Ovary (tissue), 3 donors: ENCODE measurements around the gene TAF3.

Experiments used
- POLR2A ChIP-seq: fragments of 450-650 bp; IDR thresholded peaks from one replicate; pipeline ENCODE4 v1.6.1; 2017; ENCODE audit warnings: antibody characterized with exemption, mild to moderate bottlenecking, moderate library complexity
- TF ChIP-seq, protein P1 (sequence below), 3 donors: fragments of 450-650 bp in 2 of 3; fragments of 200-600 bp in 1 of 3; IDR thresholded peaks; one replicate each; pipeline versions ENCODE4 v1.5.1 to v1.8.0; 2016 to 2022; ENCODE audit warnings: antibody characterized with exemption in 3 of 3, mild to moderate bottlenecking in 1 of 3
- donor health status: DM: no; HTN: no; CAD: no.

DNA sequence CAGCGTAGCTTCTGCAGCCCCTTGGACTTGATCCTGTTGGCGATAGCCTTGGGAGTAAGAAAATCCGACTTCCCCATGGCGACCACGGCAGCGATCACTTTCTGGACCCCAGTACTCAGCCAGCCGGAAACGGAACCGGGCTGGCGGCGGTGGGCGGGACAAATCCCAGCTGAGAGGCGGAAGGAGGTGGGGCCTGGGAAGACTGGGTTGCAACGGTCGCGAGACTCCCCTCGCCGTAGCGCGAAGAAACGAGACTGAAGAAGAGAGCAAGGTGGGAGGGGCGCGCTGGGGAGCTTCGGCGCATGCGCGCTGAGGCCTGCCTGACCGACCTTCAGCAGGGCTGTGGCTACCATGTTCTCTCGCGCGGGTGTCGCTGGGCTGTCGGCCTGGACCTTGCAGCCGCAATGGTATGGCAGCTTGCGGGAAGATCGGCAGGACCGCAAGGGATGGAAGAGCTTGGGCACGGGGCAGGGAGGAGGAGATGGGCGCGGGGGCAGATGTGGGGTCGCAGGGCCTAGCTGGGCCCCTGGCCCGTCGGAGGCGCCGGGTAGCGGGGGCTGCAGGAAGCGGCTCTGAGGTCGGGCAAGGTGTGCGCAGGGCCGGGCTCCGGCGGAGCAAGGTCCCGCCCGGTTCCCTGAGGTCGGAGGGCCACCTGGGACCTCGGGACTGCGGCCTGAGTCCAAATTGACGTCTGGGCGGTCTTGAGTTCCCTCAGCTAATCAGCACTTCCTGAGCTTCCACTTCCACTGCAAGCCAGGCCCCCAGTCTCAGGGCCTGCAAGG is 30.3 kb upstream of the TAF3 start, which contains the start of the genes ATP5F1C and KIN:
- peak; percentile 55 for TF ChIP-seq POLR2A
- TF ChIP-seq, protein P1, sequence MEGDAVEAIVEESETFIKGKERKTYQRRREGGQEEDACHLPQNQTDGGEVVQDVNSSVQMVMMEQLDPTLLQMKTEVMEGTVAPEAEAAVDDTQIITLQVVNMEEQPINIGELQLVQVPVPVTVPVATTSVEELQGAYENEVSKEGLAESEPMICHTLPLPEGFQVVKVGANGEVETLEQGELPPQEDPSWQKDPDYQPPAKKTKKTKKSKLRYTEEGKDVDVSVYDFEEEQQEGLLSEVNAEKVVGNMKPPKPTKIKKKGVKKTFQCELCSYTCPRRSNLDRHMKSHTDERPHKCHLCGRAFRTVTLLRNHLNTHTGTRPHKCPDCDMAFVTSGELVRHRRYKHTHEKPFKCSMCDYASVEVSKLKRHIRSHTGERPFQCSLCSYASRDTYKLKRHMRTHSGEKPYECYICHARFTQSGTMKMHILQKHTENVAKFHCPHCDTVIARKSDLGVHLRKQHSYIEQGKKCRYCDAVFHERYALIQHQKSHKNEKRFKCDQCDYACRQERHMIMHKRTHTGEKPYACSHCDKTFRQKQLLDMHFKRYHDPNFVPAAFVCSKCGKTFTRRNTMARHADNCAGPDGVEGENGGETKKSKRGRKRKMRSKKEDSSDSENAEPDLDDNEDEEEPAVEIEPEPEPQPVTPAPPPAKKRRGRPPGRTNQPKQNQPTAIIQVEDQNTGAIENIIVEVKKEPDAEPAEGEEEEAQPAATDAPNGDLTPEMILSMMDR (IDR thresholded peaks at IDR 0.05) = no peak
